SK-N-MC (cell line): Measurements from ENCODE around the gene KCNAB1.

Experiments
- EZH2 ChIP-seq: fragments of 200-600 bp; sonication (generic); IDR thresholded peaks from one replicate; pipeline ENCODE4 v1.6.1; 2017; ENCODE audit warnings: antibody characterized with exemption
- FOXP2 ChIP-seq: optimal IDR thresholded peaks from 2 replicates; pipeline ENCODE3; 2011; ENCODE audit warnings: mild to moderate bottlenecking, moderate library complexity; ENCODE audit not compliant: insufficient read depth; ENCODE audit errors: extremely low read length, control extremely low read depth
- POLR2AphosphoS5 ChIP-seq: IDR thresholded peaks from 2 replicates; pipeline ENCODE4 v1.6.1; 2012; ENCODE audit warnings: mild to moderate bottlenecking, low read depth, low read length, borderline replicate concordance

DNA sequence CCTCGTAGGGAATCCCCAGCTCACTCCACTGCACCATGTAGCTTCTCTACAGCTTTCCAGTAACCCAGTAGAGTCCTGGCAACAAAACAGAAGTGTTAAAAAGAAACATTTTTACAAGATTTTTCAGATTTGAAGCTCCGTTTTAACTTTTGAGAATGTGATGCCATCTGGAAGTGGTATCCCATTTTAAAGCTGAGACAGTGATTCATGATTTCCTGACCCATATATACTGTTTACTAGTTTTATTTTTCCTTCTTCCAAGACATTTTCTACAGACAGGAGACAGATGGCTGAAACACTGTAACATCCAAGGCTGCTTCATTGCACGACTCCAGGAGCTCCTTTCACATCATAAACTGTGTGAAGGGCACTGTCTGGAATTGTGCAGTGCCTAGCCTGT lies 30.3 kb upstream of the KCNAB1 start:
- TF ChIP-seq EZH2 (no peak), POLR2AphosphoS5 (no peak), FOXP2 (no peak)
